Upper lobe of left lung (tissue), 6 donors: Measurements from ENCODE around the gene GTF2IRD2. TPM values are rescaled to one million over a fixed set of nuclear protein-coding genes. Genes with fewer than 3 reads are reported as not detected.

ENCODE experiments used
- small RNA-seq, 4 donors: library from RNA; depleted of rRNA; stranded (forward); fragments of <200 nt; gene quantifications; one replicate each; pipeline ENCODE3, GENCODE V24; 2016
- total RNA-seq, 6 donors: library from RNA; depleted of rRNA in 4 of 6; stranded (reverse); fragments of >200 nt in 4 of 6; gene quantifications; one replicate each; pipeline versions ENCODE4 v1.1.0 to v1.2.1, GENCODE V29; 2016 to 2021
- donor health status: DM: no; HTN: no; CAD: no; lungs with moderate emphysema.
- donor health status: DM: no; HTN: yes; CAD: no; lungs with severe emphysema.

Gene GTF2IRD2
- total RNA-seq, 6 donors from 2014 or later: 17.1 to 55.5 (median 19.8) TPM

Small RNA genes within 50 kb of the gene (small RNA-seq; reads per million reads assigned to genes)
- 0 reads per million in 4 donors for gene RF00019

Other genes starting within 250 kb of the GTF2IRD2 start
- 100 to 1,000 TPM; 138 to 506 (median 219) TPM for gene GTF2I, start 193.9 kb downstream of the GTF2IRD2 start, total RNA-seq
- gene NCF1, start 77.6 kb downstream of the GTF2IRD2 start, total RNA-seq: 10 to 100 TPM in 5 of 6 donors, 1 to 10 TPM in 1; 6.1 to 61.8 (median 37.2) TPM
- 10 to 100 TPM in 3 of 6 donors, 1 to 10 TPM in 3; 1.0 to 19.8 (median 11.3) TPM for gene CASTOR2, start 113.1 kb upstream of the GTF2IRD2 start, total RNA-seq
- gene RCC1L, start 222.2 kb upstream of the GTF2IRD2 start, total RNA-seq: 10 to 100 TPM; 26.2 to 46.1 (median 37.9) TPM
- gene GTF2IRD2B, start 241.0 kb upstream of the GTF2IRD2 start, total RNA-seq: 100 to 1,000 TPM in 1 of 6 donors, 10 to 100 TPM in 5; 42.3 to 147 (median 51.6) TPM